HepG2 (cell line): ENCODE data around the gene MC1R. TPM values are rescaled to one million over a fixed set of nuclear protein-coding genes. Genes with fewer than 3 reads are reported as not detected.

Experiments used
- ADNP ChIP-seq: sonication (generic); formaldehyde crosslinking; IDR thresholded peaks from 2 replicates; pipeline ENCODE4 v1.4.0; 2020; ENCODE audit warnings: missing genetic modification reagents
- ATF3 ChIP-seq: sonication (generic); formaldehyde crosslinking; IDR thresholded peaks from 2 replicates; pipeline ENCODE4 v1.4.0; 2020; ENCODE audit warnings: missing genetic modification reagents
- ATF7-NPFF ChIP-seq: sonication (generic); formaldehyde crosslinking; IDR thresholded peaks from 2 replicates; pipeline ENCODE4 v1.8.1; 2023; ENCODE audit warnings: mild to moderate bottlenecking, low read depth, missing genetic modification reagents, moderate library complexity
- BHLHE40 ChIP-seq: IDR thresholded peaks from 2 replicates; pipeline ENCODE4 v1.6.1; 2011; ENCODE audit warnings: low read length, improper control_type of control experiment
- CC2D1A ChIP-seq: sonication (generic); formaldehyde crosslinking; IDR thresholded peaks from 2 replicates; pipeline ENCODE4 v1.8.1; 2023; ENCODE audit warnings: mild to moderate bottlenecking, missing genetic modification reagents
- ELF3 ChIP-seq: IDR thresholded peaks from 2 replicates; pipeline ENCODE4 v1.6.1; 2016; ENCODE audit warnings: missing genetic modification reagents, missing compliant biosample characterization
- HMGXB3 ChIP-seq: sonication (generic); formaldehyde crosslinking; IDR thresholded peaks from 2 replicates; pipeline ENCODE4 v1.4.0; 2020; ENCODE audit warnings: missing genetic modification reagents, borderline replicate concordance
- KLF13 ChIP-seq: sonication (generic); formaldehyde crosslinking; IDR thresholded peaks from 2 replicates; pipeline ENCODE4 v1.4.0; 2020; ENCODE audit warnings: mild to moderate bottlenecking, missing genetic modification reagents
- PAF1 ChIP-seq: IDR thresholded peaks from 2 replicates; pipeline ENCODE4 v1.6.1; 2016; ENCODE audit warnings: missing genetic modification reagents, missing compliant biosample characterization
- RAD51 ChIP-seq: fragments of 450-650 bp; IDR thresholded peaks from 2 replicates; pipeline ENCODE4 v1.6.1; 2016; ENCODE audit warnings: borderline replicate concordance
- REL ChIP-seq: sonication (generic); formaldehyde crosslinking; conservative IDR thresholded peaks from 2 replicates; pipeline ENCODE4 v1.8.0; 2022; ENCODE audit warnings: mild to moderate bottlenecking, missing genetic modification reagents, moderate library complexity
- SP2 ChIP-seq: sonication (generic); formaldehyde crosslinking; IDR thresholded peaks from 2 replicates; pipeline ENCODE4 v1.5.1; 2020; ENCODE audit warnings: mild to moderate bottlenecking, missing genetic modification reagents
- TAF15 ChIP-seq: fragments of 200-400 bp; formaldehyde crosslinking; IDR thresholded peaks from one replicate; pipeline ENCODE4 v1.6.1; 2018; ENCODE audit warnings: mild to moderate bottlenecking, low read depth, low read length; ENCODE audit not compliant: poor library complexity, severe bottlenecking
- TCF7 ChIP-seq: sonication (generic); IDR thresholded peaks from 2 replicates; pipeline ENCODE4 v1.6.1; 2016; ENCODE audit warnings: antibody characterized with exemption, low read depth
- TGIF2 ChIP-seq: IDR thresholded peaks from 2 replicates; pipeline ENCODE4 v1.6.1; 2016; ENCODE audit warnings: control low read depth, missing compliant biosample characterization
- ZMYM3 ChIP-seq: sonication (generic); formaldehyde crosslinking; IDR thresholded peaks from 2 replicates; pipeline ENCODE4 v1.5.1; 2020; ENCODE audit warnings: mild to moderate bottlenecking, missing genetic modification reagents
- ZNF138 ChIP-seq: sonication (generic); formaldehyde crosslinking; IDR thresholded peaks from 2 replicates; pipeline ENCODE4 v1.5.0; 2020; ENCODE audit warnings: mild to moderate bottlenecking, low read depth, missing genetic modification reagents
- ZNF275 ChIP-seq: sonication (generic); formaldehyde crosslinking; IDR thresholded peaks from 2 replicates; pipeline ENCODE4 v1.8.0; 2022; ENCODE audit warnings: missing genetic modification reagents, mild to moderate bottlenecking, inconsistent platforms, borderline replicate concordance
- ZNF615 ChIP-seq: sonication (generic); formaldehyde crosslinking; IDR thresholded peaks from 2 replicates; pipeline ENCODE4 v1.5.0; 2020; ENCODE audit warnings: mild to moderate bottlenecking, missing genetic modification reagents, borderline replicate concordance
- polyA plus RNA-seq, 8 experiments: library from polyadenylated mRNA; depleted of rRNA in 3 of 8; stranded (reverse) in 7 of 8; unstranded in 1 of 8; fragments of >200 nt; fragmentation: Illumina TruSeq in 4 of 8; extraction: Trizol in 4 of 8; gene quantifications; 2 replicates each; pipeline versions ENCODE4 v1.2.1 to v1.2.3, GENCODE V29; 2011 to 2016; ENCODE audit warnings: low read depth in 4 of 8, missing spikeins in 1 of 8, mixed read lengths in 1 of 8; ENCODE audit not compliant: insufficient read depth in 1 of 8
- total RNA-seq, 5 experiments: library from RNA; depleted of rRNA; stranded (reverse); fragments of >200 nt; fragmentation: Illumina TruSeq; extraction: Trizol; gene quantifications; 2 replicates each; pipeline ENCODE4 v1.2.3, GENCODE V29; 2016; ENCODE audit warnings: low read depth in 1 of 5
- TF ChIP-seq, protein P1 (sequence below): sonication (generic); formaldehyde crosslinking; IDR thresholded peaks from 2 replicates; pipeline ENCODE4 v1.8.0; 2022; ENCODE audit warnings: mild to moderate bottlenecking, missing genetic modification reagents, moderate library complexity
- TF ChIP-seq, protein P2 (sequence below): sonication (generic); formaldehyde crosslinking; IDR thresholded peaks from 2 replicates; pipeline ENCODE4 v1.4.0; 2020; ENCODE audit warnings: missing genetic modification reagents

The MC1R gene
- total and polyA plus RNA-seq, 2 of the 13 experiments (the other 11 are each of a cell fraction or from before 2014, with no cell fraction given), result 9.1 to 14.8 TPM

- TF ChIP-seq HMGXB3 (CRISPR knock-in tag) (peak; percentile 53; the same call in 1 of the 2 replicates), ATF3 (CRISPR knock-in tag) (peak; percentile 26; the same call in 1 of the 2 replicates), ATF7-NPFF (CRISPR knock-in tag) (peak; percentile 91), TGIF2 (CRISPR knock-in tag) (no peak), ZNF275 (peak; percentile 69), PAF1 (CRISPR knock-in tag) (peak; percentile 69; the same call in 1 of the 2 replicates), SP2 (CRISPR knock-in tag) (no peak), RAD51 (no peak), ZNF138 (CRISPR knock-in tag) (no peak), CC2D1A (CRISPR knock-in tag) (no peak), ZNF615 (CRISPR knock-in tag) (no peak), TCF7 (no peak), ADNP (CRISPR knock-in tag) (0 out of 2 replicates have a peak, but pooled peaks have one; percentile 60), BHLHE40 (no peak), REL (peak; percentile 64; the same call in 1 of the 2 replicates), ZMYM3 (CRISPR knock-in tag) (peak; percentile 90), ELF3 (CRISPR knock-in tag) (0 out of 2 replicates have a peak, but pooled peaks have one; percentile 45), TAF15 (no peak), KLF13 (CRISPR knock-in tag) (peak; percentile 90)
- TF ChIP-seq, protein P1, sequence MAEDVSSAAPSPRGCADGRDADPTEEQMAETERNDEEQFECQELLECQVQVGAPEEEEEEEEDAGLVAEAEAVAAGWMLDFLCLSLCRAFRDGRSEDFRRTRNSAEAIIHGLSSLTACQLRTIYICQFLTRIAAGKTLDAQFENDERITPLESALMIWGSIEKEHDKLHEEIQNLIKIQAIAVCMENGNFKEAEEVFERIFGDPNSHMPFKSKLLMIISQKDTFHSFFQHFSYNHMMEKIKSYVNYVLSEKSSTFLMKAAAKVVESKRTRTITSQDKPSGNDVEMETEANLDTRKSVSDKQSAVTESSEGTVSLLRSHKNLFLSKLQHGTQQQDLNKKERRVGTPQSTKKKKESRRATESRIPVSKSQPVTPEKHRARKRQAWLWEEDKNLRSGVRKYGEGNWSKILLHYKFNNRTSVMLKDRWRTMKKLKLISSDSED (CRISPR knock-in tag), result peak; percentile 88; the same call in 1 of the 2 replicates
- TF ChIP-seq, protein P2, sequence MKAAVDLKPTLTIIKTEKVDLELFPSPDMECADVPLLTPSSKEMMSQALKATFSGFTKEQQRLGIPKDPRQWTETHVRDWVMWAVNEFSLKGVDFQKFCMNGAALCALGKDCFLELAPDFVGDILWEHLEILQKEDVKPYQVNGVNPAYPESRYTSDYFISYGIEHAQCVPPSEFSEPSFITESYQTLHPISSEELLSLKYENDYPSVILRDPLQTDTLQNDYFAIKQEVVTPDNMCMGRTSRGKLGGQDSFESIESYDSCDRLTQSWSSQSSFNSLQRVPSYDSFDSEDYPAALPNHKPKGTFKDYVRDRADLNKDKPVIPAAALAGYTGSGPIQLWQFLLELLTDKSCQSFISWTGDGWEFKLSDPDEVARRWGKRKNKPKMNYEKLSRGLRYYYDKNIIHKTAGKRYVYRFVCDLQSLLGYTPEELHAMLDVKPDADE (CRISPR knock-in tag), result peak; percentile 69; the same call in 1 of the 2 replicates
These were observed 3.1 kb upstream of the MC1R start (continued) for GRCh38 chr16:89915303-89916232.
